OCI-LY3 (cell line): ENCODE measurements around the gene IL7R.

ENCODE experiments used
- H2AFZ ChIP-seq: fragments of 200-600, 300-600 bp; shearing (Covaris generic); 2 replicates; pipeline ENCODE4 v1.6.0; 2014; ENCODE audit warnings: antibody characterized with exemption, low read depth, low read length
- H3K27ac ChIP-seq: fragments of 200-600, 300-600 bp; sonication (generic); 2 replicates; pipeline ENCODE4 v1.5.1; 2014; ENCODE audit warnings: mild to moderate bottlenecking, low read length, moderate library complexity, mixed read lengths
- H3K27me3 ChIP-seq: fragments of 200-600, 300-600 bp; sonication (generic); 2 replicates; pipeline ENCODE4 v1.6.1; 2014; ENCODE audit warnings: low read depth, low read length, mixed read lengths
- H3K36me3 ChIP-seq: fragments of 200-600, 300-600 bp; sonication (generic); replicated peaks from 2 replicates; pipeline ENCODE3; 2014; ENCODE audit warnings: low read depth, low read length, mixed read lengths
- H3K4me1 ChIP-seq: fragments of 300-600, 200-600 bp; sonication (generic); 2 replicates; pipeline ENCODE4 v1.6.1; 2014; ENCODE audit warnings: low read length, mixed read lengths
- H3K4me2 ChIP-seq: fragments of 200-600, 300-600 bp; sonication (generic); 2 replicates; pipeline ENCODE4 v1.6.1; 2014; ENCODE audit warnings: low read length, mixed read lengths
- H3K4me3 ChIP-seq: fragments of 300-600, 200-600 bp; sonication (generic); 2 replicates; pipeline ENCODE4 v1.5.1; 2014; ENCODE audit warnings: antibody characterized with exemption, mild to moderate bottlenecking, low read length, moderate library complexity
- H3K79me2 ChIP-seq: fragments of 300-600, 200-600 bp; shearing (Covaris generic); 2 replicates; pipeline ENCODE4 v1.6.1; 2014; ENCODE audit warnings: mild to moderate bottlenecking, low read length, mixed read lengths
- H3K9ac ChIP-seq: fragments of 300-600, 200-600 bp; shearing (Covaris generic); 2 replicates; pipeline ENCODE4 v1.6.0; 2014; ENCODE audit warnings: mild to moderate bottlenecking, low read length, moderate library complexity
- H3K9me3 ChIP-seq: fragments of 200-600, 300-600 bp; shearing (Covaris generic); 2 replicates; pipeline ENCODE4 v1.6.1; 2014; ENCODE audit warnings: low read length, mixed read lengths; ENCODE audit not compliant: insufficient read depth
- H4K20me1 ChIP-seq: fragments of 200-600, 300-600 bp; sonication (generic); 2 replicates; pipeline ENCODE4 v1.6.1; 2016; ENCODE audit warnings: low read length, mixed read lengths; ENCODE audit not compliant: insufficient read depth
- EZH2phosphoT487 ChIP-seq: fragments of 200-600 bp; shearing (Covaris generic); IDR thresholded peaks from 2 replicates; pipeline ENCODE4 v1.6.1; 2018; ENCODE audit warnings: antibody characterized with exemption, mixed run types, low read depth
- TF ChIP-seq, protein P1 (sequence below): fragments of 200-600, 300-600 bp; sonication (generic); IDR thresholded peaks from 2 replicates; pipeline ENCODE4 v1.5.1; 2014; ENCODE audit warnings: antibody characterized with exemption, low read length, low read depth

IL7R gene

GRCh38 chr5:35832762-35833161 lies 23.9 kb upstream of the IL7R start:
- Histone ChIP-seq H3K9ac (no peak overlapping the region), H3K4me3 (no peak overlapping the region), H4K20me1 (no peaks in the 10 kb centered on the region), H3K79me2 (no peaks in the 10 kb centered on the region), H3K36me3 (no peaks in the 10 kb centered on the region), H3K27me3 (no peaks in the 10 kb centered on the region), H3K4me2 (no peak overlapping the region), H3K9me3 (no peaks in the 10 kb centered on the region), H3K27ac (no peak overlapping the region), H3K4me1 (no peaks in the 10 kb centered on the region), H2AFZ (no peak overlapping the region)
- TF ChIP-seq, protein P1, sequence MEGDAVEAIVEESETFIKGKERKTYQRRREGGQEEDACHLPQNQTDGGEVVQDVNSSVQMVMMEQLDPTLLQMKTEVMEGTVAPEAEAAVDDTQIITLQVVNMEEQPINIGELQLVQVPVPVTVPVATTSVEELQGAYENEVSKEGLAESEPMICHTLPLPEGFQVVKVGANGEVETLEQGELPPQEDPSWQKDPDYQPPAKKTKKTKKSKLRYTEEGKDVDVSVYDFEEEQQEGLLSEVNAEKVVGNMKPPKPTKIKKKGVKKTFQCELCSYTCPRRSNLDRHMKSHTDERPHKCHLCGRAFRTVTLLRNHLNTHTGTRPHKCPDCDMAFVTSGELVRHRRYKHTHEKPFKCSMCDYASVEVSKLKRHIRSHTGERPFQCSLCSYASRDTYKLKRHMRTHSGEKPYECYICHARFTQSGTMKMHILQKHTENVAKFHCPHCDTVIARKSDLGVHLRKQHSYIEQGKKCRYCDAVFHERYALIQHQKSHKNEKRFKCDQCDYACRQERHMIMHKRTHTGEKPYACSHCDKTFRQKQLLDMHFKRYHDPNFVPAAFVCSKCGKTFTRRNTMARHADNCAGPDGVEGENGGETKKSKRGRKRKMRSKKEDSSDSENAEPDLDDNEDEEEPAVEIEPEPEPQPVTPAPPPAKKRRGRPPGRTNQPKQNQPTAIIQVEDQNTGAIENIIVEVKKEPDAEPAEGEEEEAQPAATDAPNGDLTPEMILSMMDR, result no peak
- TF ChIP-seq EZH2phosphoT487, result no peak

DNA sequence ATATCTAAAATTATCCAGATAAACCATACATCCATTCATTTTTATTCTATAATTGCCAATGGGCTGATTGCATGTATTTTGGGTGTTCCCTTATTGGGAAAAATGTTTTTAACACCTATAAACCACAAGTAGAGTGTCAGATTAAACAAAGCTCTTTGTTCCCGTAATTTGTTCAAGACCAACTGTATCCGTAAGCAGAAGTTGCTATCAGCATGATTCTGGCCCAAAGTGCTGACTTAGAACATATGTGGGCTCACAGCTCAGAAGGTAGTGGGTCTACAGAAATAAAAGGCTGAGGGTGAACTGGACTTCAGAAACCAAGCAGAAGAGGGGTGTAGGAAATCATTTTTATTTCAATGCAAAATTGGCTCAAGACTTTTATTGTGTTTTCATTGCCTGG lies 23.5 kb upstream of the IL7R start:
- Histone ChIP-seq H3K79me2 (no peaks in the 10 kb centered on the region), H3K36me3 (no peaks in the 10 kb centered on the region), H3K9ac (no peak overlapping the region), H3K27ac (no peak overlapping the region), H3K27me3 (no peaks in the 10 kb centered on the region), H3K4me1 (no peaks in the 10 kb centered on the region), H3K4me3 (no peak overlapping the region), H3K4me2 (no peak overlapping the region), H3K9me3 (no peaks in the 10 kb centered on the region), H4K20me1 (no peaks in the 10 kb centered on the region), H2AFZ (no peak overlapping the region)
- TF ChIP-seq EZH2phosphoT487, result no peak
- TF ChIP-seq, protein P1, result no peak

DNA sequence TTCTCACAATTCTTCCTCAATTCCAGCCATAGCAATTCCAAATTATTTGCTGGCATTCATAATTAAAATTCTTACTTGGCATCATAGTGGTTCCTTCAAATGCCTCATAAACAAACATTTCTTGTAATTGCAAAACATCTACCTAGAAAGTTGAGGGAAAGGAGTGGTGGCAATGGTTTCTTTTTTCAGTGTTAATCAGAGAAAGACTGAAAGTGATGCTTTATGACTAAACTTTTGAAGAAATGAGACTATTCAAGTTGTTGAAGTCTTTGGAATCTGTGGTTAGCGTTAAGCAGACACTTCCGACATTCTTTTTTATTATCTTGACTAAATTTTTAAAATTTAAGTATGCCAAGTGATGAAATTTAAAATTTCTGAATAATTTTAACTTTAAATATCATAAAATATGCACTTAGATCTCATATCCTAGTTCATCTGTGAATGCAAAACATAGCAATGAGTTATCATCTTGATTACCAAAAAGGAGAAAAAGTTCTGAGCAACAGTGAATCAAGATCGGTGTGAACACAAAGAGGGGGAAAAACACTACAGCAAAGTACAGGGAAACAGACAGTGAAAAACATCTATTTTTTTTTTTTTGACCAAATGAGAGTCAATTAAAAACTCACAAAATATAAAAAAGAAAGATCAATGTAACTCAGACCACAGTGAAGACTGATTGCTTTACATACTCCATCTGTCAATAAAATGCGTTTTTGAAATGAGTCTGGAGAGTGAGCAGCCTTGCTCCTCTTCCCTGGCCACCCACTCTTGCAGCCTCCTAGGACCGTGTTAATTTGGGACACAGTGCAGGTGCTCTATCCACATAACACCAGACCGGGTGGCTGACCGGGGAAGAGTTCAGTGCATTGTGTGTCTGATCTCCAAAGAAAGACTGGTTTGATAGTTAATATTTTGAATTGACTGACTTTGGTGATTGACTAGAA lies 20.6 kb upstream of the IL7R start:
- Histone ChIP-seq H3K4me2 (no peak overlapping the region), H3K27me3 (no peaks in the 10 kb centered on the region), H3K4me1 (no peaks in the 10 kb centered on the region), H3K4me3 (no peak overlapping the region), H3K36me3 (no peaks in the 10 kb centered on the region), H2AFZ (no peak overlapping the region), H3K27ac (no peak overlapping the region), H3K79me2 (no peaks in the 10 kb centered on the region), H4K20me1 (no peaks in the 10 kb centered on the region), H3K9me3 (no peaks in the 10 kb centered on the region), H3K9ac (no peak overlapping the region)
- TF ChIP-seq EZH2phosphoT487, result no peak
- TF ChIP-seq, protein P1, result no peak

DNA sequence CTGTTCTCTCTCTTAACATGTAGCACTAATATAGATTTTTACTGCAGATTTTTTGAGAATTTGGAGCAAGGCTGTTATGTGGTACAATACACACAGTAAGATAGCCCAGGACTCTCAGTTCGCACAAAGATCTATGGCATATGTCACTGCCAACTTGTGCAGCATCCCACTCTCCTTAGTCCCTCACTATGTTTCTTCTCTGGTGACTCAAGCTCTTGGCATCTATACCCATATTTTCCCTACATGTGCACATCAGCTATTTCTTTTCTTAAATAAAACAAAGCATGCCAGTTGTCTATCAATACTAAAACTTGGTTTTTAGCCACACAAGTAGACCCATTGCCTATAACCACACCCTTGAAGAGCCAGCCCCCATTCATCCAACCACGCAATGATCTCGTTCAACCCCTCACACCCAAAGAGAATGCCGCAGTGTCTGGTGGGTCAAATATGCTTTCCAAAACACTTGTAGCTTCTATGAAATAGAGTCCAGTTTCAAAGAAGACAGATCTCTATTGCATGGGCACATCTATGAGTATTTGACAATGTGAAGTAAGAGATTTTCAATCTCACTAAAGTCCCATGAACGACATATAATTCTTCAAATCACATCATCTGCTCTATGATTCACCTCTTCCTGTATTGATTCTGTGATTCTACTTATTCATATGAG lies 18.2 kb upstream of the IL7R start:
- H2AFZ ChIP-seq, result no peak overlapping the region
- H3K4me2 ChIP-seq, result no peak overlapping the region
- no peaks in the 10 kb centered on the region for H3K79me2 ChIP-seq
- TF ChIP-seq EZH2phosphoT487, result no peak
- TF ChIP-seq, protein P1, result no peak
- H4K20me1 ChIP-seq, result no peaks in the 10 kb centered on the region
- H3K27me3 ChIP-seq, result no peaks in the 10 kb centered on the region
- H3K4me3 ChIP-seq, result no peak overlapping the region
- no peak overlapping the region for H3K9ac ChIP-seq
- no peaks in the 10 kb centered on the region for H3K4me1 ChIP-seq
- no peaks in the 10 kb centered on the region for H3K9me3 ChIP-seq
- H3K36me3 ChIP-seq, result no peaks in the 10 kb centered on the region
- H3K27ac ChIP-seq, result no peak overlapping the region
